ENCODE results near the gene MYO19.

MYO19 gene, protein sequence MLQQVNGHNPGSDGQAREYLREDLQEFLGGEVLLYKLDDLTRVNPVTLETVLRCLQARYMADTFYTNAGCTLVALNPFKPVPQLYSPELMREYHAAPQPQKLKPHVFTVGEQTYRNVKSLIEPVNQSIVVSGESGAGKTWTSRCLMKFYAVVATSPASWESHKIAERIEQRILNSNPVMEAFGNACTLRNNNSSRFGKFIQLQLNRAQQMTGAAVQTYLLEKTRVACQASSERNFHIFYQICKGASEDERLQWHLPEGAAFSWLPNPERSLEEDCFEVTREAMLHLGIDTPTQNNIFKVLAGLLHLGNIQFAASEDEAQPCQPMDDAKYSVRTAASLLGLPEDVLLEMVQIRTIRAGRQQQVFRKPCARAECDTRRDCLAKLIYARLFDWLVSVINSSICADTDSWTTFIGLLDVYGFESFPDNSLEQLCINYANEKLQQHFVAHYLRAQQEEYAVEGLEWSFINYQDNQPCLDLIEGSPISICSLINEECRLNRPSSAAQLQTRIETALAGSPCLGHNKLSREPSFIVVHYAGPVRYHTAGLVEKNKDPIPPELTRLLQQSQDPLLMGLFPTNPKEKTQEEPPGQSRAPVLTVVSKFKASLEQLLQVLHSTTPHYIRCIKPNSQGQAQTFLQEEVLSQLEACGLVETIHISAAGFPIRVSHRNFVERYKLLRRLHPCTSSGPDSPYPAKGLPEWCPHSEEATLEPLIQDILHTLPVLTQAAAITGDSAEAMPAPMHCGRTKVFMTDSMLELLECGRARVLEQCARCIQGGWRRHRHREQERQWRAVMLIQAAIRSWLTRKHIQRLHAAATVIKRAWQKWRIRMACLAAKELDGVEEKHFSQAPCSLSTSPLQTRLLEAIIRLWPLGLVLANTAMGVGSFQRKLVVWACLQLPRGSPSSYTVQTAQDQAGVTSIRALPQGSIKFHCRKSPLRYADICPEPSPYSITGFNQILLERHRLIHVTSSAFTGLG

DNA sequence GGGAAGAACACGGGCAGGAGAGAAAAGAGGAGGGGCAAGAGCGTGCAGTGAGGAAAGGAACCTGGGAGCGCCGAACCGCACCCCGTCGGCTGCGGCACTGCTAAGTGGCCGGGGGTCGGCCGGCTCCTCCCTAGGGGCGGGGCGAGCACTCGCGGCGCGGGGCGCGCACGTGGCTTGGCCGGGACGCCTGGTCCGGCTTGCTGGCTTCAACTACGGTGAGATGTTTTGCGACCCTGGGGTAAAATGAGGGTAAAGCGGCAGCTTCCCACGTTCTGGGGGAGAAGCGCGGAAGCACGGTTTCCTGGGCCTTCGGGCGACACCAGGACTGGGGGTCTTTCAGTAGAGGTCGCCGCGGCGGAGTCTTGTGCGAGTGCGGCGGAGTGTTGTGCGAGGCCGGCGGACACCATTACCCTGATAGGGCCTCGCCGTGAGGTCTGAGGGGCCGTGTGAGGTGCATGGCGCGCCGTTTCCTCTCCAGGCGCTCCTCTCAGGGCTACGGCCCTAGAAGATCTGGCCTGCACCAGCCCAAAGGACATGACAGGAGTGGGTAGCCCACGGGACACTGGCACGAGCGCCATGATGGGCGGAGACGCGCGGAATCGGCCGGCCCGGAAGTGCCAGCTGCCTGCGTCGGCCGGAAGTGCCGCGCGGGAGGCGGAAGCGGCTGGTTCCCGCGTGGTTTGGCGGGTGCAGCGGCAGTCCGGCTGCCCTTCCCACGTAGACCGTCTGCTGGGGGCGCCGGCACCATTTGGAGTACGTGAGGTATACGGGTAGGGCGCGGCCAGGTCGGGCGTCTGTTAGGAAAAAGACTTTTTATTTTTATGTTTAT, at the start of gene MYO19, which contains the start of gene PIGW:
MYO19 (minus strand) TSS at position 29 of the 829 bp plus-strand sequence. CDS start 2,330 bp downstream, outside the sequence.
PIGW (plus strand) TSS at position 148 of the 829 bp plus-strand sequence. CDS start 2,115 bp downstream, outside the sequence.
- DNase-seq: peak; percentile 88

DNA sequence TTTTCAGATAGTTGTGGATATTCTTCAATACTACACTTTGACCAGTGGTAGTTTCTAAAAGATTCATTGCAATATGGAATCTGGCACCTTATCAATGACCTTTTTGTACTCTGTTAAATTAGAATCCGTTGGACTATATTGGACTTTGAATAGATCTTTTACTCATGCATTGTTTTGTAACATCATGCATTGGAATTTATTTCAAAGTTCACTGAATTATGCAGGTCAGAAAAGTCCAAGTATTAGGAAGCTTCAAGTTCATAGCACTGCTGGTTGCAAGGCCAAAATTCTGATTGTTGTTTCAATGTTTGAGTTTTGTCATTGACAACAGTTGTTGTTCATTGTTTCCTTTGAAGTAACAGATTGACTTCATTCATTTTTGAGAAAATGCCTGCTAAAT, 49.1 kb upstream of the MYO19 start:
- DNase-seq: no peak

DNA sequence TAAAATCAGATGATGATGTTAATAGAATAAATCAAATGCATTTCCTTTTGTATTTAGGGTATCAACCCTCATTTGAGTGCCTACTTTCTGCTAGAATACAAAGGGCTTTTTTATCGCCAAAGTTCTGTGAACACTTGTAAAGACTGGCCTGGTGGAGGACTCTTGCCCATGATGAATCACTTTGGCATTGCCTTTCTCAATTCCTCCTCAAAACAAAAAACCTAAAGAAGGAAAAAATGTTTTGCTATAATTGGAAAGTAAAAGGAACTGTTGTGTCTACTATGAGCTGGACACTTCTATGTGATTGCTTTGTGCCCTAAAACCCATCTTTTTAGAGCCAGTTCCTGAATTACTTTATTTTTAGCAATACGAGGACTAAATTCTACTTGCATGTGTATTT, 44.0 kb upstream of the MYO19 start:
- no peak for DNase-seq

DNA sequence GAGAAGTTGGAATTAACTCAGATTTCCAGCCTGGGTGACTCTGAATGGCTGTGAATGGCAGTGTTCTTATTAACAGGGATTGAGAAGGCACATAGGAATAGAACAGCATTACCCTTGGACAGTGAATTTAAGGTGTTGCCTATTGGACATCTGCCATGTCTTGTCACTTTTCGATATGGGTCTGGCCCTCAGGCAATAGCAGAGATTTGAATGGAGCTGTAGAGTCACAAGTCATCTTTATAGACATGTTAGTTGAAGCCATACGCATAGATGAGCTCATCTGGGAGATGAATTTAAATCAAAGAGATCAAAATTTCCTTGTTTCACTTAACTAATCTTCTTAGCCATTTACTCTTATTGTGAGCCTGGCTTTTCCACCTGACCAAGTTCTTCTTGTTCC, 42.1 kb upstream of the MYO19 start:
- DNase-seq: no peak

DNA sequence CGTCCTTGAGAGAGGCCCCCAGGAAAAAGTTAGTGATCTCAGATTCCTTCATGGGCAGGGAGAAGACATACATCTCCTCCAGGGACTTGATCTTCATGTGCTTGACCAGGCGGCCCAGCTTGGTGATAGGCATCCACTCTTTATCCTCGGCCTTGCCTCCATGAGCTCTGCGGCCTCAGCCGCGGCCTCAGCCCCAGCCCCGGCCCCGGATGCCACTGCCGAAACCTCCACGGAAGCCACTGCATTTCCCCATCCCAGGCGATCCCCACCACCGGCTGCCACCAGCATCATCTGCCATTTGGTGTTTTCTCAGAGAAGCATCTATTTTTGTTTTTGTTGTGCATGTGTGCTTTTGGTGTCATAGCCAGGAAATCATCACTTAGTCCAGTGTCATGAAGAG, 40.4 kb upstream of the MYO19 start:
- DNase-seq: no peak

DNA sequence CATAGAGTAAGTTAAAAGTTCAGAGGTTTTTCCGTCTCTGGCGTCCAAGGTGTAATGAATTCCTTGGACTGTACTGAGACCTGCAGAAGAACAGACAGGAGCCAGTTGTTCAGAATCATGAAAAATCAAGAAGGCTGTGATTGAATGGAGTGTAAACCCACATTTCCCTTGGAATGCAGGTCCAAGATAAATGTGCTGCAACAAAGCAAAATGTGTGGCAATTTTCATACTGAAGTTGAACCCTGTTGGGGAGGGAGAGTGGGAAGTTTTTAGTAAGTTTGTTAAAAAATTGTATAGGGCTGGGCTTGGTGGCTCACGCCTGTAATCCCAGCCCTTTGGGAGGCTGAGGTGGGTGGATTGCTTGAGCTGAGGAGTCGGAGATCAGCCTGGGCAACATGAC, 31.4 kb upstream of the MYO19 start:
- DNase-seq: no peak

DNA sequence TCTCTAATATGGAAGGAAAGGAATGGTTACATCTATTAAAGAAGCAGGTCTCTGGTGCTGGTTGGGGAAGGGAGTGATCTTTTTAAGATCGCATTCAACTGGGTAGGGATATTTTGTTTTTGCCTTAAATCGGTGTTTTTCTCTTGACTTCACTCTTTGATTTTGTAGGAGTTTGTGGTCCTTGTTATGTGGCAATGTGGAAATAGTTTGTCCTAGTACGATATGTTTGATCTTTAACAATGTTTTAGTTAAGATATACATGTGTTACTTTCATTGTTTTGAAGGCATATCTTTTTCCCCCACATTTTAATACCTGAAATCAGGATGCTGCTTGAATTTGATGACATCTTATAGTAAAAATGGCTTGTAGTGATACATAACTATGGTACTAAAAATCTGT, 18.8 kb upstream of the MYO19 start:
- no peak for DNase-seq

DNA sequence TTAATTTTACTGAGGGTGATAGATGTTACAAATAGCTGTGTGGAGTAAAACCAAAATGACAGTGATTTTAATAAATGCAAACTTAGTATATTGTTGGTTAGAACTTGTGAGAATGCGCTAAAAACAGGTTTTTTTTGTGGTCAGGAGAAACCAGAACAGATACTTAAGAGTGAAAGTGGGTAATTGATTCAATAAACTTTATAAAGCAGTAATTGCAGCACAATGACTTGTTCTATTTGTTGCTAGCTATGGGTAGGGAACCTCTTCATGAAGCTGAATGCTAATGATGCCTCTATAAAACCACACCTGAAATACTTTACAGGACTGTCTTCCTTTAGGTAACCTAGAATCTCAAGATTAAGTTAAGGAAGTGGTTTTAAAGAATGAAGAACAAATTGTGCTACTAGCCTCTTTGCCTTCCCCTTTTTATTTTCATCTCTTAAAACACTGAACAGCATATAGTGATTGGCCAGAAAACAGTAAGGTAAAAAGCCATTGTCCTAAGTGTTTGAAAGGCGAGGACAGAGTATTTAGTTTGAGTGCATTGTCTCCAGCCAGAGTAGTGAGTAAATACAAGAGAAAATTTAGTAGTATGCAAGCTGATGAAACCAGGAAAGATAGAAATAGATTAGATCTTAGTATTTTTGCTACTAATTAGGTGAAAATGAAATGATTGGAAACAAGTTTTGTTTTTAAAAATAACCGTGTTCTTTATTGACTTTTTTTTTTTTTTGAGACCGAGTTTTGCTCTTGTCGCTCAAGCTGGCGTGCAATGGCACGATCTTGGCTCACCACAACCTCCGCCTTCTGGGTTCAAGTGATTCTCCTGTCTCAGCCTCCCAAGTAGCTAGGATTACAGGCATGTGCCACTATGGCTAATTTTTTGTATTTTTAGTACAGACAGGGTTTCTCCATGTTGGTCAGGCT, 16.1 kb upstream of the MYO19 start:
- DNase-seq: no peak

DNA sequence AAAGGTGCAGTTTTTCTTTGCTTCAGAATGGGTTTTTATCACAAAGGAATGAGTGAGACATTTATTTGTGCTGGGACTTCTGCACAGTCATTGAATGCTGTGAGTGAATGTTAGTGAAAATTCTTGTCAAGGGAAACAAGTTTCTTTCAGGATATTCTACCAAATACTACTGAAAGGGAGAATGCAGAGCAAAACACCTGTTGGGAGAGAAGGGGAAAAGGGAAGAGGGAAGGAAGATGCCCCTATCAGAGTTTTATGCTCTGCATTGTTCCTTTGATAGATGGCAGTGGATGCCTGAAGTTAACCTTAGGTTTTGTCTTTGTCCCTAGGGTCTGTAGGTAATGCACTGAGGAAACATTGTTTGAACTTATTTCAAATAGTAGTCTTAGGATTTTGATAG, 13.1 kb upstream of the MYO19 start:
- DNase-seq: no peak

DNA sequence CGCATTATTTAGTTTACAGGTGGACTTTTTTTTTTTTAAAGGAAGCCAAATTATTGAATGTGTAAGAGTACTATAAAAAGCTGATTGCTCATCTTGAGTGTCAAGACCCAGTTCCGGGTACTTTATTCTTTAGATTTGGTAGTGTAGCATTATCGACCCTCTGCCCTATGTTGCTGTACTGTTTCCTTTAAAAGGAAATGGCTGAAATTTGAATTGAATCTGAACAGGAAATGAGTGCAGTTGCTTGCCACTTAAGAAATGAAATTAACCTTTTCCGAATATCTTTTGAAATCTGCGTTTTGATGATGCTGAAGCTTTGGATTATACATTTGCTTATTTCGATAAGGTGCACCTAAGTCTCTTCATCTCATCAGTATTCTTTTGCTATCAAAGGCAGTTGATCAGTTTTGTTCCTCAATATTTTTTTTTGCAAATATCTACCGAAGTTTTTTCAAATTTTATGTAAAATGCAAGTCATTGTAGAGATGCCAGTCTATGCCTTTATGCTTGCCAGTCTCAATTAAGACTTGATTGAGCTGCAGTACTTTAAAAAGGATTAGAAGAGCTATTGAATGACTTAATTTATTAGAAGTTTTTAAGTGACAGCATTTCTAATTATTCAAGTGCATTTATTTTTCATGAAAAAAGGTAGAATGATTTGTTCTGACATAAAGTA, 11.9 kb upstream of the MYO19 start:
- DNase-seq: no peak

DNA sequence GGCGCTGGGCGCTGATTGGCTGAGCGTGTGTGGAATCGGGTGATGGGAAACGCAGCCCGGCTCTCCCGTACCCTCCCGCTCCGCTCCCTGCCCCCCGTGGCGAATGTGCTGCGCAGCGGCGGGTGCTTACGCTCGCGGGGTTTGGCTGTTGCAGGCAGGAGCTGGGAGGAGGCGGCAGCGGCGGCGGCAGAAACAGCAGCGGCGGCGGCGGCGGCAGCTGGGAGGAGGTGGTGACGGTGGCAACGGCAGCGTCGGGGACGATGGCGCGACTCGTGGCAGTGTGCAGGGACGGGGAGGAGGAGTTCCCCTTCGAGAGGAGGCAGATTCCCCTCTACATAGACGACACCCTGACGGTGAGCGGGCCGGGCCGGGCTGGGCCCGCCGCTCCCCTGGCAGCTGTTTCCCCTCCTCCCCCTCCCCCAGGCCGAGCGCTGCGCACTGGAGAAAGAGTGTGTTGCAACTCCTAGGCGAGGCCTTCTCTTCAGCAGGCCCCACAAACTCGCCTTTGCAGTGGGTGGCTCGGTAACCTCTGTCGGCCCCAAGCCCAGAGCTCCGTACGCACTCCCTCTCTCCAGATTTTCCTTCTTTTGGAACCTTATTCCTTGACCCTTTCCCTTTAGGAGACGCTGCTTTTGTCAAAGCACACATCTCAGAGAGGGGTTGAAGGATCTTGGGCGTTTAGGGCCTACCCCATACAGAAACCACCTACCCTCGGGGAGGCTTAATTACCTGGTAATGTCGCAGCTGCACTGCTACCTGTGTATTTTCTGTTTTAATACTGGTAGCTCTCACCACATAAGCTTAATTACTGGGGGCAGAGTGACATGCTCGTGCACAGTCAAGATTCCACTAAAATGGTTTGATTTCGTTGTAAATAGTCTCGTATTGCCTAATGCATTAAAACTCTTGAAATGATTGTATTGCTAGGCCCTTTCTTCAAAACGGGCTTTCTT, 11.1 kb upstream of the MYO19 start:
- peak; percentile 92 for DNase-seq

DNA sequence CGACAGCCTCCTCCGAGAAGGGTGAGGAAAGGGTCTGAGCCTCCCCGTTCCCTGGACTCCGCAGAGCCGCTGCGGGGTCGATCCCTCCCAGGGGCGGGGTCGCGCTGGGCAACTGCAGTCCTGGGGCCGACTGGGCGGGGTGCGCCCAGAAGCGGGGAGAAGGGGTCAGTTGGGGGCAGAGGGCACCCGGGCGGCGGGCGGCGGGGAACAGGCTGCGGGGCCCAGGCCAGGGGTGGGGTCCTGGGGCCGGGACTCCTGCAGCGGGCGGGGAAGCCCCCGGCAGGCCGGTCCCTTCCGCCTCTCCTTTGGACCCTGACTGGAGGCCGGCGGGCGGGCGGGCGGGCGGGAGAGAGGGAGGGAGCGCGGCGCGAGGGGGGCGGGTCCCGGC, 10.4 kb upstream of the MYO19 start:
- no peak for DNase-seq

DNA sequence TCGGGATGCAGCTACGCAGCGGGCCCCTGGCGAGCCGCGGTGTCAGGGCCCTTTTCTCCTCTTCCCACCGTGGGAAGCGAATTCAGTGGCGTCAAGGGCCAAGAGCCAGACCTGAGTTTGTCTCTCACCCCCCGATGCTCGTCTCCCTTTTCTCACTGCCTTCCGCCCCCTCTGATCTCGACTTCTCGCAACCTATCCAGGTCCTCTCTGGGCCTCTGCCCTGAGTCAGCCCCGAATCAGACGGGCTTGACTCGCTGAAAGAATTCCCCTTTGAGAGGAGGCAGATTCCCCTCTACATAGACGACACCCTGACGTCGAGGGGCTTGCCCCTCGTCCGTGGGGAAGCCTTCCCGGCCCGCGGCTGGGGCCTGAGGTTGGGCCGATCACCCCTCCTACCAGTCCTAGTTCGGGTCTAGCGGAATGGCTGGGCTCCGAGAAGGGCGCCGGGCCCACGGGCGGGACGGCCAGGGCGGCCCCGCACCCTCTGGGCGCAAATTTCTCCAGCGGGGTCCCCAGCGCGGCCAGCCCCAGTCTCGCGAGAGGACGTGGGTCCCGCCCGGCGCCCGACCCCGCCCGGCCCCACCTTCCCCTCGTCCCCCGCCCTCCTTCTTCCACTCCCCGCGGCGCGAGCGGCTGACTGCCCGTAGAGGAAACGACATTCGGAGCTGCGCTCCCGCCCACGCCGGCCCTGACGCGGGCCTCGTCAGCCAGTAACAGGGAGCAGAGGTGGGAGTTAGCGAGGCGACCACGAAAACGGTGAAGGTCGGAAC, 9.8 kb upstream of the MYO19 start, which contains the start of gene GGNBP2:
GGNBP2 (plus strand) TSS at position 613 of the 770 bp plus-strand sequence. CDS start 806 bp downstream, outside the sequence.
- DNase-seq: peak; percentile 89

DNA sequence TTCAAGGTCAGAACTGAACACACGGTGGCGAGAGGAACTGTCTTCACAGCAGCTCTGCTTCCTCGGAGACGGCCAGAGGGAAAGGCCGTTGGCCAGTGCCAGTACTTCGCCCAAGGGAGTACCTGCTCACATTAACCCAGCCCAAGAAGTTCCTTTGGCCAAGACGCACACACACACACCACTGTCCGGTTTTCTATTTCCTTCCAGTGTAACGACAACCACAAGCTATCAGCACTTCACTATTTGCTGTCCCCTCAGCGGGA, 9.3 kb upstream of the MYO19 start:
- DNase-seq: no peak

DNA sequence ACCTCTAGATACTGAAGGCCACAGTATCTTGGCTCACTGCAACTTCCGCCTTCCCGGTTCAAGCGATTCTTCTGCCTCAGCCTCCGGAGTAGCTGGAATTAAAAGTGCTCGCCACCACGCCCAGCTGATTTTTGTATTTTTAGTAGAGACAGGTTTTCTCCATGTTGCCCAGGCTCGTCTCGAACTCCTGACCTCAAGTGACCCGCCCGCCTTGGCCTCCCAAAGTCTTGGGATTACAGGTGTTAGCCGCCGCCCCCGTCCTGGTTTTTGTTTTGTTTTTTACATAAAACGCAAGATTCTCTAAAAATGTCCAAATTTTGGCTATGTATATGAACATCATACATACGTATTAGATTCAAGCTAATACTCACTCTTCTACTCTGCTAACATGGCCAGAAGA, 8.1 kb upstream of the MYO19 start:
- DNase-seq: no peak

DNA sequence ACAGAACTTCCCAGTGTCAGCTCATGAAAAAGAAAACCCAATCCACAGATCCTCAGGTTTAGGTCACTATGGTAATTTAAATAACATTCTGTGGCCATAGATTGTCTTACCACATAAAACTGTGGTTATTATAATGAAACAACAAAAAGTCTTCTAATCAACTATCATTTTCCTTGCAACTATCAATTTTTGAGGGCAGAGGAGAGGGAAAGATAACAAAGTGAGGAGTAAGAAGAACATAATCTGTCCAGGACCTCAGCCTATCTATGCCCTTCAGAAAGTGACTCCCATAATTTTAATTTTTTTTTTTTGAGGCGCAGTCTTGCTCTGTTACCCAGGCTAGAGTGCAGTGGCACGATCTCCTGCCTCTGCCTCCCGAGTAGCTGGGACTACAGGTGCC, 6.0 kb upstream of the MYO19 start:
- no peak for DNase-seq

DNA sequence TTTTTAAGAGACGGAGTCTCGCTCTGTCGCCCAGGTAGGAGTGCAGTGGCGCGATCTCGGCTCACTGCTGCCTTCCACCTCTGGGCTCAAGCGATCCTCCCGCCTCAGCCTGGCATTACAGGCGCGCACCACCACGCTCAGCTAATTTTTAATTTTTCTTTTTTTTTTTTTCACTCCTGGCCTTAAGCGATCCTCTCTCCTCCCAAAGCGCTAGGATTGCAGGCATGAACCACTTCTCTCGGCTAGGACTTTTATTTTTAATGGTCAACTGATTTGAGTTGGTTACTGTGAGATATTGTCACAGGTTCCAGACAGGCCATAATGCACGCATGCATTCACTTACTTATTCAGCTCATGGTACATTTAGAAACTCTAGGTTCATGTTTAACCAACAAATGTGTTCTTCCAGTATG, 1.0 kb upstream of the MYO19 start:
- no peak for DNase-seq

DNA sequence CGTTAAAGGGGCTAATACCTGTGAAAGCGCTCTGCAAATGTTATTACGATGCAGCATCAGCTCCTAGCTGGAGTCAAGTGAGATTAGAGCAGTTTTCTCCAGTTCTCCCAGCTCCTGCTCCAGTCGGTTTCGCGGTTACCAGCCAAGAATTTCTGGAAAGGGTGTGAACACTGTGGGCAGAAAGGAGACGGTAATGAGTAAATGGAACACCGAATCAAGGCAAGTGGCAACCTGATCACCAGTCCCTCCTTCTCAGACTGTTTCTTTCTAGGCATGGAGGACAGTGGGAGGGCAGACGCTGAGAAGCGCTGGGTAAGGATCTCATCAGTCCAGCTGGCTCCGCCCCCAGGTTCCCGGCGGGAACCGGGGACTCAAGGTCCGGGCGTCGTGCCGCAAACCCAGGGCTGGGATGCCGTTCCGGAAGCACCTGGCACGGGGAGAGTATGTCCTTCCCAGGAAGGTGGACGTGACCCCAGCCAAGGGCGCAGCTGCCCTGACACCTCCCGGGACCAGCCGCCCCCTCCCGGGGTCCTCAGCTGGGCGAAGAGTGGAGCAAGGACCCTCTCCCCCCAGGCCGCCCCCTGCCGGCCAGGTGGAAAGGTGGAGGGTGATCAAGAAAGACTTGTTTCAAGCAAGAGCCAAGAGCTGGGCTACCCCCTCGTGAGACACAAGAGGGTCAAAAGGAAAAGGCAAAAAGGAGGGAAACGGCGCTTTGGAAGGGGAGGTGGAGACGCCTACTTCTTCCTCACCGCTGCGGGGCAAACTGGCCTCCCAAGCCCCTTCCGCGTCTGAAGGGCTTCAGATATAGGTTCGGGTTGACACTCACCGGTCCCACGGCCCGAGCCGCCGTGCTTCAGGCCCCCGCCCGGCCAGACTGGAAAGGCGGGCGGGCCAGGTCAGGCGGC, 481 bp downstream of the MYO19 start:
- DNase-seq: peak; percentile 45
